GM12878 (cell line): Measurements from ENCODE around the gene CASP5. TPM values are rescaled to one million over a fixed set of nuclear protein-coding genes. Genes with fewer than 3 reads are reported as not detected.

Experiments
- ATAC-seq: fragments of 200-7000 bp; cut with Tn5 transposase; 3 replicates; pipeline ENCODE4 v1.9.1; 2020; ENCODE audit warnings: mild to moderate bottlenecking, moderate library complexity
- BruUV-seq: library from RNA; stranded (reverse); fragments of 400-500 nt; replicated peaks from 2 replicates; lab custom pipeline; 2021; lab: Mats Ljungman, UMichigan
- CTCF ChIA-PET: fragments of 300-600 bp; sonication (Branson Sonifier 250); formaldehyde crosslinking; extraction: SDS; loops from one replicate; lab custom pipeline; 2021; ENCODE audit warnings: inconsistent platforms; lab: Yijun Ruan, JAX
- POLR2A ChIA-PET: fragments of 350-600 bp; formaldehyde crosslinking; extraction: SDS; loops from one replicate; lab custom pipeline; 2021; ENCODE audit warnings: inconsistent platforms; lab: Charles Lee
- RAD21 ChIA-PET: fragments of 300-600 bp; sonication (Branson Sonifier 250); formaldehyde crosslinking; loops from one replicate; lab custom pipeline; 2023; ENCODE audit warnings: antibody characterized with exemption; ENCODE audit not compliant: unreplicated experiment; lab: Charles Lee
- SMC1A ChIA-PET: fragments of 300-600 bp; sonication (Branson Sonifier 250); formaldehyde crosslinking; loops from one replicate; lab custom pipeline; 2023; ENCODE audit not compliant: unreplicated experiment, uncharacterized antibody; lab: Charles Lee
- DNase-seq: peaks from one replicate; pipeline ENCODE4 v3.0.0-alpha.2; 2011; ENCODE audit warnings: low read depth, low spot score
- FAIRE-seq: peaks from 3 replicates; lab custom pipeline; 2011; peaks lifted over from hg19 to GRCh38; lab: Jason Lieb, UNC
- H2AFZ ChIP-seq: 2 replicates; pipeline ENCODE4 v1.6.0; 2011; ENCODE audit warnings: low read depth, low read length, control low read depth; ENCODE audit not compliant: control insufficient read depth
- H3K27ac ChIP-seq: 2 replicates; pipeline ENCODE4 v1.5.1; 2011; ENCODE audit warnings: control low read depth; ENCODE audit not compliant: control insufficient read depth, insufficient read depth
- H3K27me3 ChIP-seq, 2 experiments: replicated peaks in 1 of 2; 2 replicates each; pipeline versions ENCODE4 v1.6.0 to v1.6.1; 2011; ENCODE audit warnings: low read length in 1 of 2; ENCODE audit not compliant: control insufficient read depth in 2 of 2, insufficient read depth in 2 of 2
- H3K36me3 ChIP-seq, 2 experiments: 2 replicates each; pipeline ENCODE4 v1.5.1; 2011; ENCODE audit warnings: low read length in 1 of 2; ENCODE audit not compliant: control insufficient read depth in 2 of 2, insufficient read depth in 2 of 2
- H3K4me1 ChIP-seq: 2 replicates; pipeline ENCODE4 v1.6.1; 2011; ENCODE audit warnings: mild to moderate bottlenecking, low read length, moderate library complexity, mixed read lengths; ENCODE audit not compliant: control insufficient read depth, insufficient read depth
- H3K4me2 ChIP-seq: 2 replicates; pipeline ENCODE4 v1.6.0; 2011; ENCODE audit warnings: control low read depth; ENCODE audit not compliant: control insufficient read depth, insufficient read depth
- H3K4me3 ChIP-seq: fragments of 200-600 bp; sonication (generic); 2 replicates; pipeline ENCODE4 v1.5.1; 2016
- H3K79me2 ChIP-seq: 2 replicates; pipeline ENCODE4 v1.6.0; 2011; ENCODE audit warnings: low read length; ENCODE audit not compliant: control insufficient read depth, insufficient read depth
- H3K9ac ChIP-seq: 2 replicates; pipeline ENCODE4 v1.8.0; 2011; ENCODE audit warnings: low read length, control low read depth, mixed read lengths; ENCODE audit not compliant: control insufficient read depth, insufficient read depth
- H3K9me3 ChIP-seq: replicated peaks from 3 replicates; pipeline ENCODE4 v1.5.1; 2011; ENCODE audit warnings: mild to moderate bottlenecking, low read length; ENCODE audit not compliant: control insufficient read depth, insufficient read depth
- H4K20me1 ChIP-seq: 2 replicates; pipeline ENCODE4 v1.6.0; 2011; ENCODE audit not compliant: control insufficient read depth, insufficient read depth
- ATF7 ChIP-seq: fragments of 450-650 bp; IDR thresholded peaks from 2 replicates; pipeline ENCODE4 v1.6.1; 2016; ENCODE audit warnings: low read depth, mild to moderate bottlenecking
- HCFC1 ChIP-seq: fragments of 150-350 bp; IDR thresholded peaks from 2 replicates; pipeline ENCODE4 v1.6.1; 2014; ENCODE audit warnings: low read length
- HSF1 ChIP-seq: fragments of 150-350 bp; IDR thresholded peaks from 2 replicates; pipeline ENCODE4 v1.6.1; 2014; ENCODE audit warnings: mild to moderate bottlenecking, low read depth, low read length
- IKZF1 ChIP-seq: fragments of 450-650 bp; conservative IDR thresholded peaks from 2 replicates; pipeline ENCODE4 v1.6.1; 2017; ENCODE audit warnings: antibody characterized with exemption, mild to moderate bottlenecking
- RBBP5 ChIP-seq: fragments of 200-600 bp; sonication (generic); conservative IDR thresholded peaks from 2 replicates; pipeline ENCODE4 v1.6.1; 2016
- REST ChIP-seq: IDR thresholded peaks from 2 replicates; pipeline ENCODE4 v1.6.1; 2012; ENCODE audit warnings: mild to moderate bottlenecking, low read depth, low read length
- SUZ12 ChIP-seq: fragments of 200-600 bp; sonication (generic); IDR thresholded peaks from one replicate; pipeline ENCODE4 v1.6.1; 2018; ENCODE audit warnings: antibody characterized with exemption, mild to moderate bottlenecking; ENCODE audit not compliant: unreplicated experiment
- ZNF207 ChIP-seq: fragments of 450-650 bp; IDR thresholded peaks from 2 replicates; pipeline ENCODE4 v1.6.1; 2014; ENCODE audit warnings: antibody characterized with exemption, mild to moderate bottlenecking, borderline replicate concordance
- ZNF274 ChIP-seq: IDR thresholded peaks from one replicate; pipeline ENCODE4 v1.8.0; 2011; ENCODE audit not compliant: insufficient read length, insufficient read depth
- ZNF592 ChIP-seq: fragments of 450-650 bp; IDR thresholded peaks from 2 replicates; pipeline ENCODE4 v1.6.1; 2017; ENCODE audit warnings: mild to moderate bottlenecking, moderate library complexity
- ZNF622 ChIP-seq: fragments of 450-650 bp; IDR thresholded peaks from 2 replicates; pipeline ENCODE4 v1.6.1; 2017; ENCODE audit warnings: mild to moderate bottlenecking, inconsistent platforms
- WGBS: methylation state at CpG from one replicate; pipeline ENCODE4 v1.1.6; 2016; ENCODE audit warnings: low lambda C conversion rate; ENCODE audit not compliant: insufficient replicate concordance, insufficient coverage; ENCODE audit errors: missing lambda C conversion rate; 5-methylcytosine and 5-hydroxymethylcytosine counted together
- in situ Hi-C: fragments of 300-500 bp; cut with MboI; formaldehyde crosslinking; loops from 9 replicates; pipeline ENCODE4 v1.14.3; 2018; ENCODE audit warnings: mixed read lengths
- intact Hi-C: fragments of 100-400 bp; cut with micrococcal nuclease; formaldehyde crosslinking; loops from one replicate; pipeline ENCODE4 v1.14.2; 2022; ENCODE audit not compliant: unreplicated experiment
- polyA plus RNA-seq, 11 experiments: library from polyadenylated mRNA; depleted of rRNA in 4 of 11; unstranded in 6 of 11; stranded (reverse) in 5 of 11; fragments of >200 nt; fragmentation: Nextera tagmentation in 4 of 11; fragmentation: Illumina TruSeq in 1 of 11; extraction: Ambion mirVana in 4 of 11; extraction: Trizol in 1 of 11; gene quantifications; 1 replicate in 1 of 11; 2 replicates in 10 of 11; pipeline versions ENCODE4 v1.2.1 to v1.2.3, GENCODE V29; 2011 to 2016; ENCODE audit warnings: inconsistent platforms in 2 of 11, missing spikeins in 2 of 11, low read depth in 1 of 11
- total RNA-seq, 4 experiments: library from RNA; depleted of rRNA in 3 of 4; stranded (reverse); fragments of >200 nt in 3 of 4; fragmentation: Illumina TruSeq in 1 of 4; extraction: Trizol in 1 of 4; gene quantifications; 2 replicates each; pipeline versions ENCODE4 v1.2.1 to v1.2.3, GENCODE V29; 2013 to 2021

The CASP5 gene
- total and polyA plus RNA-seq, 10 of the 15 experiments (the other 5 are each of a cell fraction or from before 2014, with no cell fraction given), result not detected

GRCh38 chr11:105034813-105035620, 12.0 kb upstream of the CASP5 start, which contains the start of gene CASP1:
Gene CASP1, minus strand, starts transcription at chr11:105035144. Its CDS starts 31 bp downstream, at chr11:105035113.
- peak; percentile 76 for FAIRE-seq
- CTCF ChIA-PET, result interaction anchor here (1.2 to 1.3 kb wide), 2 partner anchors 9 to 34 kb away, joined by 4 to 5 read pairs; no protein-coding TSS in a partner anchor
- H2AFZ ChIP-seq, result peak within 1 kb of the TSS; percentile 87
- TF ChIP-seq ZNF592 (no peak), RBBP5 (no peak), ZNF622 (no peak), ZNF274 (no peak), SUZ12 (no peak), REST (no peak), HCFC1 (no peak), HSF1 (peak; percentile 78; the same call in 1 of the 2 replicates), ZNF207 (no peak), ATF7 (no peak), IKZF1 (peak; percentile 20; the same call in 1 of the 2 replicates)

More at GRCh38 chr11:105034813-105035620, 12.0 kb upstream of the CASP5 start, which contains the start of gene CASP1:
- in situ Hi-C loops (no loop called here), intact Hi-C loops (no loop called here)
- Histone ChIP-seq H3K27ac (peak within 1 kb of the TSS; percentile 50; the same call in 1 of the 2 replicates), H3K27me3 (no peaks in the 10 kb centered on the region), H3K4me1 (0 out of 2 replicates have a peak, but pooled peaks cover 3% of the 10 kb centered on the region), H3K4me2 (peak within 1 kb of the TSS; percentile 46), H3K9me3 (no peaks in the 10 kb centered on the region; the same call in 2 of the 3 replicates), H3K9ac (peak within 1 kb of the TSS; percentile 24), H3K36me3 (no peaks in the 10 kb centered on the region), H3K79me2 (no peaks in the 10 kb centered on the region; the same call in 1 of the 2 replicates), H3K4me3 (peak within 1 kb of the TSS; percentile 58), H4K20me1 (no peaks in the 10 kb centered on the region)
- DNase-seq (no peak), ATAC-seq (peak; percentile 88)
- ChIA-PET POLR2A (interaction anchor here (1.4 kb wide), 1 partner anchor 9 kb away, joined by 6 read pairs; no protein-coding TSS in a partner anchor), SMC1A (interaction anchor here (0.8 to 1.4 kb wide), 3 partner anchors 9 to 68 kb away, joined by 3 to 5 read pairs (median 5); no protein-coding TSS in a partner anchor), RAD21 (interaction anchor here (0.6 to 0.9 kb wide), 3 partner anchors 9 to 29 kb away, joined by 3 to 5 read pairs (median 3); no protein-coding TSS in a partner anchor)
- 7% methylated on average over 3 of the region's 3 CpGs for WGBS
- BruUV-seq, result no TSS peak
